Measurements from ENCODE around the gene PARD3B.

GRCh38 chr2:204871231-204871953, 326.1 kb downstream of the PARD3B start:
- peak; percentile 21 for TF ChIP-seq CTCF (IDR thresholded peaks at IDR 0.05; ENCODE audit: borderline replicate concordance, extremely low read depth, low read length, poor library complexity, severe bottlenecking)
- no peak for TF ChIP-seq EZH2 (IDR thresholded peaks at IDR 0.05; ENCODE audit: borderline replicate concordance, low read depth, low read length, severe bottlenecking)

Data from DND-41 (cell line).